ENCODE measurements around the gene STIMATE.

STIMATE gene

GRCh38 chr3:52843881-52844280 lies 53.5 kb downstream of the STIMATE start:
- H3K27ac ChIP-seq = no peak overlapping the region
- TF ChIP-seq, protein P1, sequence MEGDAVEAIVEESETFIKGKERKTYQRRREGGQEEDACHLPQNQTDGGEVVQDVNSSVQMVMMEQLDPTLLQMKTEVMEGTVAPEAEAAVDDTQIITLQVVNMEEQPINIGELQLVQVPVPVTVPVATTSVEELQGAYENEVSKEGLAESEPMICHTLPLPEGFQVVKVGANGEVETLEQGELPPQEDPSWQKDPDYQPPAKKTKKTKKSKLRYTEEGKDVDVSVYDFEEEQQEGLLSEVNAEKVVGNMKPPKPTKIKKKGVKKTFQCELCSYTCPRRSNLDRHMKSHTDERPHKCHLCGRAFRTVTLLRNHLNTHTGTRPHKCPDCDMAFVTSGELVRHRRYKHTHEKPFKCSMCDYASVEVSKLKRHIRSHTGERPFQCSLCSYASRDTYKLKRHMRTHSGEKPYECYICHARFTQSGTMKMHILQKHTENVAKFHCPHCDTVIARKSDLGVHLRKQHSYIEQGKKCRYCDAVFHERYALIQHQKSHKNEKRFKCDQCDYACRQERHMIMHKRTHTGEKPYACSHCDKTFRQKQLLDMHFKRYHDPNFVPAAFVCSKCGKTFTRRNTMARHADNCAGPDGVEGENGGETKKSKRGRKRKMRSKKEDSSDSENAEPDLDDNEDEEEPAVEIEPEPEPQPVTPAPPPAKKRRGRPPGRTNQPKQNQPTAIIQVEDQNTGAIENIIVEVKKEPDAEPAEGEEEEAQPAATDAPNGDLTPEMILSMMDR (conservative IDR thresholded peaks at IDR 0.05; ENCODE audit: low read depth) = no peak
- DNase-seq (ENCODE audit: low spot score) = no peak
- CTCF ChIA-PET = interaction anchor here (0.6 kb wide), 1 partner anchor 102 kb away, joined by 3 read pairs; no protein-coding TSS in a partner anchor
- POLR2A ChIA-PET (ENCODE audit: low non-redundant PET) = no interaction called here

DNA sequence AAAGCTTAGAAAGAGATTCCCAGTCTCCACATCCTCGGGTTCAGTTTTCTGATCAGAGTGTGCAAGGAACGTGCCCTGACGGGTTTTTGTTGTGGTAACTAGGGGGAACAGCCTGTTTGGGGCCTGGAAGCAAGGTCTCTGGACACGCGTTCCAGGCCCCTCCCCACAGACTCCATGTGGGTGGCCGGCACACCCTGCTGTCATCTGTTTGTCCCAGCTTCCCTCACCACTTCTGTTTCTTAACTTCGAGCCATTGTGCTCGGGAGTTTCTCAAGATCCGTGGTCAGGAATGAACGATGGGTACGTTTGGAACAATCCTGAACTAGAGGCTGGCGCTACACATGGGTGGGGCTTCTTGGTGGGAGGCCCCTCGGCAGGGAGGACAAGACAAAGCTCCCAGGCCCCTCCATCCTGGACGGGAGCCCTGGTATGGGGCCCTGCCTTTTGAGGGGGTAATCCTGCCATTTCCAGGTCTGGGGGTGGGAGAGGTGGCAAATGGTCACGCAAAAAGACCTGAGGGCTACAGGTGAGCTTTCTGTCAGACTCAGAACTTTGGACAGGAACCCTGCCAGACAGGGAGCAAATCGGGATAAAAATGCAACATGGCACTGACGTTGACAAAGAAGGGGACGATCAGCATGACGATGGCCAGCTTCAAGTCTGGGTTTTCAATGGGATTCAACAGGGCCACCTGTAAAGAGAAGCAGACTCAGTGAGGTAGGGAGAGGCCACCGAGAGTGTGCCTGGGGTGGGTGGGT lies 54.1 kb downstream of the STIMATE start:
- no peak overlapping the region for H3K27ac ChIP-seq

GRCh38 chr3:52842424-52842823 lies 54.9 kb downstream of the STIMATE start:
- no peak overlapping the region for H3K27ac ChIP-seq
- CTCF ChIA-PET = no interaction called here
- TF ChIP-seq, protein P1 (conservative IDR thresholded peaks at IDR 0.05; ENCODE audit: low read depth) = no peak

More for the DNA sequence above, 54.1 kb downstream of the STIMATE start:
- POLR2A ChIA-PET (ENCODE audit: low non-redundant PET) = no interaction called here
- no peak for DNase-seq (ENCODE audit: low spot score)
- TF ChIP-seq, protein P1 (conservative IDR thresholded peaks at IDR 0.05; ENCODE audit: low read depth) = no peak
- CTCF ChIA-PET = interaction anchor here (0.6 kb wide), 1 partner anchor 101 kb away, joined by 3 read pairs; no protein-coding TSS in a partner anchor

DNA sequence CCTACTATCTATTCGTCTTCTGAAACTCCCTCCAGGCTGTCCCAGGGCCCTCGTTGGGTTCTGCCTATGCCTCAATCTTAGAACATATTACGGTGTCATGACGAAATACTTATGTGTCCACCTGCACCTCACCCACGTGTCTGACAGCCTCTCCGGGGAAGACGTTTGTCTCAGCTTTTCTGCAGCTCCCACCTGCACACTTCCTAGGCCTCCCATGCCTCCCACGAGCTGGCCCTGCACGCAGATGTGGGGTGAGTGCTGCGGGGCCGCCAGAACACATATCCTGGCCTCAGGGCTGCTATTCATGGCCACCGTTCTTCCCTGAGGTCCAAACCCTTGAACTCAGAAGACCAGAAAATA lies 55.4 kb downstream of the STIMATE start:
- H3K27ac ChIP-seq = no peak overlapping the region
- ChIA-PET POLR2A (ENCODE audit: low non-redundant PET) (no interaction called here), CTCF (interaction anchor here (0.7 kb wide), 1 partner anchor 127 kb away, joined by 5 read pairs; no protein-coding TSS in a partner anchor)
- TF ChIP-seq, protein P1 (conservative IDR thresholded peaks at IDR 0.05; ENCODE audit: low read depth) = no peak
- DNase-seq (ENCODE audit: low spot score) = no peak

More at GRCh38 chr3:52842424-52842823, 54.9 kb downstream of the STIMATE start:
- POLR2A ChIA-PET (ENCODE audit: low non-redundant PET) = no interaction called here
- DNase-seq (ENCODE audit: low spot score) = no peak

DNA sequence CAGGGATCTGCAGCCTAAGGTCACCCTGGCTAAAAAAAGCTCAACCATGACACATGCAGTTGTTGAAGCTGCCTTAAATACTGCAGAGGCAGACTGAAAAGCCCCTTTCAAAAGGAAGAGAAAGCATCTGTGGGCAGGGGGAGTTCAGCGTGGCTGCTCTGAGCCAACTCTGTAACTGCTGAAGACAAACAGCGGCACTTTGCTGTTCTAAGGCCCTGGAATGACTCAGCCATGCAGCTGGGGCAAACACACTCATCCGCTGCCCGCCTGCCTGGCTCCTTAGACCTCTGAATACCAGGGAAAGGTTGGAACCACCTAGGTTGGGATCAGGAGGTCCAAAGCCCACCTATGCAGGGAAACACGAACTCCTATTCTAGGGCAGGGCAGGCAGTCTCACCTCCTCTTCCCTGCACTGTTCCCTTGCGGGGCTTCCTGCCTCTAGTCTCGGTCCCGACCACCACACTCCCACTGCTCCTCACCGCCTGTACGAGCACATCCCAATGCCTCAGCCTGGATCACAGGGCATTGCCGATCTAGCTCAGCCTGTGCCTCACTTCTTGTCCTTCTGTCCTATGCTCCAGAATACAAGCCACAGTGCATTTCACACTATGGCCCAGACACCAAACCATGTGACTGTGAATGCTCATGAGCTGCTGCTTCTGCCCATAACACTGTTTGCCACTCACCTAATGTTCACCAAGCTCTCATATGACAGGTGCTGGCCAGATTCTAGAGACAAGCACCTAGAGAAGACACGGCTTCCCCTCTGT lies 56.0 kb downstream of the STIMATE start:
- ChIA-PET CTCF (interaction anchor here (0.7 kb wide), 1 partner anchor 126 kb away, joined by 5 read pairs; no protein-coding TSS in a partner anchor), POLR2A (ENCODE audit: low non-redundant PET) (no interaction called here)
- H3K27ac ChIP-seq = no peak overlapping the region
- TF ChIP-seq, protein P1 (conservative IDR thresholded peaks at IDR 0.05; ENCODE audit: low read depth) = no peak
- no peak for DNase-seq (ENCODE audit: low spot score)

- no peak for DNase-seq (ENCODE audit: low spot score)
- no peak overlapping the region for H3K27ac ChIP-seq
- TF ChIP-seq, protein P1 (conservative IDR thresholded peaks at IDR 0.05; ENCODE audit: low read depth) = no peak
- POLR2A ChIA-PET (ENCODE audit: low non-redundant PET) = no interaction called here
- CTCF ChIA-PET = no interaction called here
Measured at GRCh38 chr3:52839892-52840545, 57.3 kb downstream of the STIMATE start.

All from RWPE1 (cell line).